Epithelial cell of esophagus (primary cell): ENCODE measurements around the gene SNAP25.

Source experiments
- DNase-seq: peaks from one replicate; pipeline ENCODE4 v3.0.0; 2010; ENCODE audit warnings: low read depth
- H3K4me3 ChIP-seq: 2 replicates; pipeline ENCODE4 v1.5.1; 2011; ENCODE audit warnings: mild to moderate bottlenecking, low read length, control low read depth
- TF ChIP-seq, protein P1 (sequence below): IDR thresholded peaks from 2 replicates; pipeline ENCODE4 v1.5.1; 2011; ENCODE audit warnings: low read depth, mild to moderate bottlenecking, low read length, control low read depth, inconsistent platforms; ENCODE audit not compliant: insufficient read depth; ENCODE audit errors: missing control alignments

The SNAP25 gene

DNA sequence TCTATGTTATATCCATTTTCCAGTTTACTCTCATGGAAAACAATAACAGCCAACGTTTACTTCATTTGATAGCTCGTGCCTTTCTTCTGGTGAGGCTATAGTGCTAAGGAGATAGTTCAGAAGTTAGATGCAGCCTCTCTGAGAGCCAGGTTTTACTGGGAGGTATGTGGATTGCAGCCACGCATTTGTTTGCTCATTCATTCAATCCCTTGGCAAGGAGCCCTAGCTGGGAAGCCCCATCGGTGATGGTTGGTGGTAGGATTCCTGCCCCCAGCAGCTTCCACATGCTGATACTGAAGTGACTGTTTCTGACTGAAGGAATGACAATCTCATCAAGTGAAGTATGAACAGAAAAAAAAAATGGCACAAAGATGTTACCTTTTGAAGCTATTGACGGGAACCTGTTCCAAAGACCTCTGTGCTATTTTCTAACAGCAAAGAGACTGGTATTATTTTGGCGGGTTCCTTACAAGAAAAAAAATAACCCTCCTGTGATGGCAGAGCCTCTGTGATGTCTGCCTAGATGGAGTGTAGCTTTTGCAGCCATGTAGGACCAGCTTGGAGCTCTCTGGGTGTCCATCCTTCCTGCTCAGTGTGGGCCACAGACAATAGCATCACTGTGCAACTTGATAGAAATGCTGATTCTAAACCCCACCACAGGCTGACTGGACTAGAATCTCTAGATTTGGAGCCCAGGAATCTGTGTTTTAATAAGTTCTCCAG is 30.6 kb downstream of the SNAP25 start:
- H3K4me3 ChIP-seq = no peak overlapping the region
- TF ChIP-seq, protein P1, sequence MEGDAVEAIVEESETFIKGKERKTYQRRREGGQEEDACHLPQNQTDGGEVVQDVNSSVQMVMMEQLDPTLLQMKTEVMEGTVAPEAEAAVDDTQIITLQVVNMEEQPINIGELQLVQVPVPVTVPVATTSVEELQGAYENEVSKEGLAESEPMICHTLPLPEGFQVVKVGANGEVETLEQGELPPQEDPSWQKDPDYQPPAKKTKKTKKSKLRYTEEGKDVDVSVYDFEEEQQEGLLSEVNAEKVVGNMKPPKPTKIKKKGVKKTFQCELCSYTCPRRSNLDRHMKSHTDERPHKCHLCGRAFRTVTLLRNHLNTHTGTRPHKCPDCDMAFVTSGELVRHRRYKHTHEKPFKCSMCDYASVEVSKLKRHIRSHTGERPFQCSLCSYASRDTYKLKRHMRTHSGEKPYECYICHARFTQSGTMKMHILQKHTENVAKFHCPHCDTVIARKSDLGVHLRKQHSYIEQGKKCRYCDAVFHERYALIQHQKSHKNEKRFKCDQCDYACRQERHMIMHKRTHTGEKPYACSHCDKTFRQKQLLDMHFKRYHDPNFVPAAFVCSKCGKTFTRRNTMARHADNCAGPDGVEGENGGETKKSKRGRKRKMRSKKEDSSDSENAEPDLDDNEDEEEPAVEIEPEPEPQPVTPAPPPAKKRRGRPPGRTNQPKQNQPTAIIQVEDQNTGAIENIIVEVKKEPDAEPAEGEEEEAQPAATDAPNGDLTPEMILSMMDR = no peak
- DNase-seq = peak; percentile 8

DNA sequence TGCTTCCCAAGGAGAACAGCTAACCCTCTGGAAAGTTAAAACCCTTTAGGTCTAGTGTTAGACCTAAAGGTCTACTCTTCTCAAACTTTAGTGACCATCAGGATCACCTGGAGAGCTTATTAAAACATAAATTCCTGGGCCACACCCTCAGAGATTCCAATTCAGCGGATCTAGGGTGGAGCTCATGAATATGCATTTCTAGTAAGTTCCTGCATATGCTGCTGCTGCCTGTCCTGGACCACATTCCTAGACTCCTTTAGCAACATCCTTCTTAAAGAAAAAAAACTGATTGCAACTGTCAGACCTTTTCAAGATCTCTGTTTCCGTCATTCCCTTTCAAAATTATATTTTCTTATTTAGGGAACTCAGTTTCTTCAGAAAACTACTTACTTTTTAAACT is 31.2 kb downstream of the SNAP25 start:
- TF ChIP-seq, protein P1 = no peak
- H3K4me3 ChIP-seq = no peak overlapping the region
- no peak for DNase-seq

DNA sequence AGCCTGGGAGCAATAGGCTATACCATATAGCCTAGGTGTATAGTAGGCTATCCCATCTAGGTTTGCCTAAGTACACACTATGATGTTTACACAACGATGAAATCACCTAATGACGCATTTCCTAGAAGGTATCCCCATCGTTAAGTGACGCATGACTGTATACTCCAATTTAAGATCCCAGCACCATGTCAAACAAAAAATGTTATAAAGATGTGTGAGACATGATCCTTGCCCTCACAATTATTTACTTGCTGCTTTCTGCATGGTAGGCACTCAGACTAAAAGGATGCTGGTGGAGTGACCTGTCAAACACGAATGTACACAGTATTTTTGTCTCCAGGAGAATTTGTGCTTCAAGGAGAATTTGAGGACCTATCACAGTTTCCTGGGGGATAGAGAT is 32.3 kb downstream of the SNAP25 start:
- TF ChIP-seq, protein P1 = no peak
- peak; percentile 75 for DNase-seq
- no peak overlapping the region for H3K4me3 ChIP-seq

DNA sequence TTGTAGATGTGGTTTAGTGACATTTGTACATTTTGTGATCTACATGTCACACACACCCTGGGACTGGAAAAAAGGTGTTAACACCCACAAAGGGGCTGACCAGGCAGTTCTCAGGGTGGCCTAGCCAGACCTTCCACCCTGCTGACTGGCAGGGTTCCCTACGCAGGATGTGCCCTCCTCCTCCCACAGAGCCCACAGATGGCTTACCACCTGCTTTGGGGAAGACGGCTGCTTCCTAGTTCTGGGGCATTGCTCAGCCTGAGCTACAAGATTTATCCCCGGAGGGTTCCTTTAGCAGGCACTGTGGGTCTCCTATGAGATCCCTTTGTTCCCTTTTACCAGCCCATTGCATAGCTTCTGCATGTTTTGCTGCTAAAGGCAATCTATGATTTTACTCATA is 35.1 kb downstream of the SNAP25 start:
- no peak overlapping the region for H3K4me3 ChIP-seq
- TF ChIP-seq, protein P1 = no peak
- DNase-seq = no peak

DNA sequence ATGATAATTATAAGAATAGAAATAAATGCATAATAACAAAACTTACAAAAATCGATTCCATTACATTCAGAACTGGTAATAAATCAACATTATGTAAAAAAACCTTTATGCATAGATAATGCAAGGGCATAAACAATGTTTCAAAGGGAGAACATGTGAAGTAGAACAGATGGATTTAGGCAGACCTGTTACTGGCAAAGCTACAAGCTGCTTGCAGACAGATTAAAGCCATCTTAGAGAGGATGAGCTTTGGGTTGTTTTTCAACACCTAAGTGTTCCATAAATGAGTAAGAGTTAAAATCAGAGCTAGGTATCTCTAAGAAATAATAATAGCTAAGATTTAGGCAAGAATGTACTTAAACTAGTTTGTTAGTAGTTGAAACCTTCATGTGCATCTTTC is 37.2 kb downstream of the SNAP25 start:
- TF ChIP-seq, protein P1 = no peak
- no peak for DNase-seq

DNA sequence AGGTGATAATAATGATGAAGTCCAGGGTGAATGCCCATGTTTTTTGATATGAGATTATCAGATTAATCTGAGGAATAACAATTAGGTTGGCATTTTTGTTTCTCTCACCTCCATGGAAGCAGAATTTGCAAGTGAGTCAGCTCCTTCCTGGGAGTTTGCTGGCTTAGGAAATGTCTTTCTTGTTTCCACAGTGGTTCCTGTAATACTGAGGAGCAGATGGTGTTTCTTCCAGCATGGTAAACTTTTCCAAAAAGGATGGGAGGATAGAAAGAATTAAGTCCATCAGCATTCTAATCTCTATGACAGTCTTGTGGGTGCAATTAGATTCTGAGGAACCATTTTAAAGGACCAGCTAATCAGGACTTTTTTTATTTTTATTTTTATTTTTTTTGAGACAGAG is 40.5 kb downstream of the SNAP25 start:
- no peak overlapping the region for H3K4me3 ChIP-seq
- TF ChIP-seq, protein P1 = no peak
- no peak for DNase-seq

More for the DNA sequence above, 37.2 kb downstream of the SNAP25 start:
- H3K4me3 ChIP-seq = no peak overlapping the region

DNA sequence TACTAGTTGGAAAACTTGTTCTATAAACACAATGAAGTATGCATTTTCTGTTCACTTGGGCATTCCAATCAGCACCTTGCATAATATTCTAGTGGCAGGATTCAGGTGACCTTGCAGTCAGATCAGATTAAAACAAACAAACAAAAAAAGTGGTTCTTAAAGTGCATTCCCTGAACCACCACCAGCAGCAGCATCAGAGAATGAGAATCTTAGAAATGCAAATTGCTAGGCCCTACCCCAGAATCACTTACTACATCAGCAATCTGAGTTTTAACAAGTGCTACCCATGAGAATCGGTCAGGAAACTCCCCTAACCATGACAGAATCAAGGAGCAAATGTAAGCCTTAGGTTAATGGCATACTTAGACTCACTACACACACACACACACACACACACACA is 41.7 kb downstream of the SNAP25 start:
- no peak overlapping the region for H3K4me3 ChIP-seq
- DNase-seq = no peak
- TF ChIP-seq, protein P1 = no peak
